Measurements from ENCODE around the gene DOCK10.

DNA sequence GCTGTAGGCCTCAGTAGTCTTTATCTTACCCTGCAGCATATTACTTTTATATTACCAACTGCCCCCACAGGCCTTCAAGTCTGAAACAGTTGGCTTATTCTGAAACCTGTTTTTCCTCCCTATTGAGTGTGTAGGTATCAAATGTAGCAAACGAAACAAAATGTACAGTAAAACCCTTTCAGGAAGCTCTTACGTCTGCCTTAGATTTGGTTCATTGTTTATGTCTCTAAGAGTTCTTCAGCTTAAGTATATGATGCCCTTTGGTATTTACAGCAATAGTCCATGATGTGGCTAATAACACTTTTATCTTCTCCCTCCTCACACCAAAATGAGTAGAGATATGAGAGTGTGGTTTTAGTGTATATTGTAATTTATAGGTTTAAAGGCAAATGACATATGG is 108.8 kb downstream of the DOCK10 start:
- TF ChIP-seq, protein P1, sequence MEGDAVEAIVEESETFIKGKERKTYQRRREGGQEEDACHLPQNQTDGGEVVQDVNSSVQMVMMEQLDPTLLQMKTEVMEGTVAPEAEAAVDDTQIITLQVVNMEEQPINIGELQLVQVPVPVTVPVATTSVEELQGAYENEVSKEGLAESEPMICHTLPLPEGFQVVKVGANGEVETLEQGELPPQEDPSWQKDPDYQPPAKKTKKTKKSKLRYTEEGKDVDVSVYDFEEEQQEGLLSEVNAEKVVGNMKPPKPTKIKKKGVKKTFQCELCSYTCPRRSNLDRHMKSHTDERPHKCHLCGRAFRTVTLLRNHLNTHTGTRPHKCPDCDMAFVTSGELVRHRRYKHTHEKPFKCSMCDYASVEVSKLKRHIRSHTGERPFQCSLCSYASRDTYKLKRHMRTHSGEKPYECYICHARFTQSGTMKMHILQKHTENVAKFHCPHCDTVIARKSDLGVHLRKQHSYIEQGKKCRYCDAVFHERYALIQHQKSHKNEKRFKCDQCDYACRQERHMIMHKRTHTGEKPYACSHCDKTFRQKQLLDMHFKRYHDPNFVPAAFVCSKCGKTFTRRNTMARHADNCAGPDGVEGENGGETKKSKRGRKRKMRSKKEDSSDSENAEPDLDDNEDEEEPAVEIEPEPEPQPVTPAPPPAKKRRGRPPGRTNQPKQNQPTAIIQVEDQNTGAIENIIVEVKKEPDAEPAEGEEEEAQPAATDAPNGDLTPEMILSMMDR (IDR thresholded peaks at IDR 0.05), result no peak
- TF ChIP-seq POLR2A (IDR thresholded peaks at IDR 0.05), result no peak
- no peak for TF ChIP-seq EP300 (IDR thresholded peaks at IDR 0.05)

Data from sigmoid colon (tissue), 4 donors.